Mucosa of rectum (tissue), 2 donors: ENCODE results near the gene VTCN1.
"Not testable (repeated sequence)": the region's sequence is repeated elsewhere in the genome, so short reads cannot be mapped to it uniquely, and the experiment has no call there.

Experiments used
- H3K27ac ChIP-seq, 2 donors: one replicate each; pipeline ENCODE4 v1.7.0; 2013; ENCODE audit warnings: inconsistent platforms in 2 of 2, low read depth in 2 of 2, low read length in 2 of 2
- H3K27me3 ChIP-seq, 2 donors: one replicate each; pipeline ENCODE4 v1.7.0; 2013; ENCODE audit warnings: low read length in 2 of 2; ENCODE audit not compliant: control insufficient read depth in 2 of 2, insufficient read depth in 2 of 2
- H3K36me3 ChIP-seq, 2 donors: one replicate each; pipeline ENCODE4 v1.7.0; 2013; ENCODE audit warnings: low read length in 2 of 2; ENCODE audit not compliant: control insufficient read depth in 2 of 2, insufficient read depth in 2 of 2
- H3K4me1 ChIP-seq, 2 donors: one replicate each; pipeline ENCODE4 v1.7.0; 2013; ENCODE audit warnings: low read length in 2 of 2, mild to moderate bottlenecking in 1 of 2; ENCODE audit not compliant: control insufficient read depth in 2 of 2, insufficient read depth in 2 of 2
- H3K4me3 ChIP-seq, 2 donors: one replicate each; pipeline ENCODE4 v1.7.0; 2013; ENCODE audit warnings: low read length in 2 of 2
- H3K9ac ChIP-seq, 2 donors: one replicate each; pipeline ENCODE4 v1.7.0; 2013; ENCODE audit warnings: low read length in 2 of 2, low read depth in 1 of 2, mild to moderate bottlenecking in 1 of 2
- H3K9me3 ChIP-seq, 2 donors: one replicate each; pipeline ENCODE4 v1.7.0; 2013; ENCODE audit warnings: low read length in 2 of 2; ENCODE audit not compliant: control insufficient read depth in 2 of 2
- donor health status: healthy.
- donor health status: Normal muscosa, but diverticular disease.

The VTCN1 gene

DNA sequence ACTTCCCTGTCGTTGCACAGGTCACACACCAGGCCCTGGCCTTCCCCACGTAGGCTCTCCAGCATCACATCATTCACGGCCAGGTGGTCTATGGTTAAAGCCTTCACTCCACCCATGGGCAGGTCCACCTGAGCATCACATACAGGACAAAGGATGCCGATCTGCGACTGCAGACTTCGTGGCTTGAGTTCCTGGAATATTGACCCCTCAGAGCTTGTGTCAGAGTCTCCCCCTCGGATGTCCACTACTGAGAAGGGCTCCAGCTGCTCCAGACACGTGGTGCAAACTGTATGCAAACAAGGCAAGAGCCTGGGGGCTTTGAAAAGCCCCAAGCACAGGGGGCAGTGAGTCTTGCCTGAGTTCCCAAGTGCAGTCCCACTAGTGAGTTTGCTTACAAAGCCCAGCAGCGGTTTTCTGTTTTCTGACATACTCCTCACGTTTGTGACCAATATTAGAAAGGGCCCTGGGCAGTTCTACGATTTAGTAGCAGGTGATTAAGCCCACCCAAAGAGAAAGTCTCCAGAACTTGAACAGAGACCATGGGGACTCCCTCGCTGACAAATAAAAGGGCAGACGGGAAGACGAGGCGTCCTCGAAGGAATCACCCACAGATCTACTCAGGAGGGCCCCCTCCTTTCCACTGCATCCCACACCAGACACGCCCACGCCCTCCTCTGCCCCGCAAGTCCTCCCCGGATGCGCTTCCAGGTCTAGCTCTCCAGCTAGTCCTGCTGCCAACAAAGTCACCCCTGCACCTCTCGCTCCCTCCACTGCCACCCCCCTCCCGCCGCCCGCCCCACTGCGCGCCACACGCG lies 89.7 kb downstream of the VTCN1 start:
- peak overlapping the region; percentile 90 to 97 for H3K4me3 ChIP-seq
- H3K36me3 ChIP-seq, result no peaks in the 10 kb centered on the region
- peaks cover 8 to 14% of the 10 kb centered on the region in 2 donors for H3K4me1 ChIP-seq

GRCh38 chr1:117119144-117119543 lies 91.6 kb downstream of the VTCN1 start:
- not testable (repeated sequence) for H3K27me3 ChIP-seq, H3K4me3 ChIP-seq, H3K9me3 ChIP-seq, H3K36me3 ChIP-seq, H3K9ac ChIP-seq, H3K27ac ChIP-seq
- peaks cover 8 to 14% of the 10 kb centered on the region in 2 donors for H3K4me1 ChIP-seq

More for the DNA sequence above, 89.7 kb downstream of the VTCN1 start:
- H3K27me3 ChIP-seq, result peaks cover 3 to 5% of the 10 kb centered on the region in 2 donors
- H3K9ac ChIP-seq, result peak overlapping the region; percentile 32 to 73
- H3K9me3 ChIP-seq, result no peaks in the 10 kb centered on the region
- peak overlapping the region; percentile 86 to 87 for H3K27ac ChIP-seq

DNA sequence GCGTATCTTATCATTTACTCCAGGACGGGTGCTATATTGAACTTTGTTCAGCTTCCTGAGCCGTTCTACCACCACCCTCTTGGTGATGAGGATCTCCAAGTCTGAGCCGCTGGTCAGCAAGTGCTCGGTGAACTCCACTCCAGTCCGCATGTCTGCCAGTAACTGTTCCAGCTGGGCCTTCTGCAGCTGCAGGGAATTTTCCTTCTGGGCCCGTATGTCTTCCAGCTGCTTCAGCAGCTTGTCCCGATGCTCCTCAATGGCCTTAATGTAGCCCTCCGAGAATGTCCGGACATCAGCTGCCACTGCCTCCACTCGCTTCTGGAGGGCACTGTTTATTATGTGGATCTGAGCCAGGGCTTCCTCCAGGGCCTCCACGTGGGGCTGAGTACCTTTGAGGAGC lies 92.6 kb downstream of the VTCN1 start:
- Histone ChIP-seq H3K4me1 (peaks cover 8 to 14% of the 10 kb centered on the region in 2 donors), H3K27me3 (no peaks in the 10 kb centered on the region), H3K36me3 (peaks cover 0 to 3% of the 10 kb centered on the region in 2 donors), H3K9ac (no peak overlapping the region), H3K9me3 (no peaks in the 10 kb centered on the region), H3K27ac (no peak overlapping the region), H3K4me3 (no peak overlapping the region)

- Histone ChIP-seq H3K4me3 (no peak overlapping the region), H3K9ac (no peak overlapping the region), H3K9me3 (no peaks in the 10 kb centered on the region), H3K36me3 (peaks cover 0 to 3% of the 10 kb centered on the region in 2 donors), H3K27ac (no peak overlapping the region), H3K4me1 (peaks cover 8 to 14% of the 10 kb centered on the region in 2 donors), H3K27me3 (no peaks in the 10 kb centered on the region)
Measured at GRCh38 chr1:117117697-117118096, 93.0 kb downstream of the VTCN1 start.

- H3K27me3 ChIP-seq, result no peaks in the 10 kb centered on the region
- peaks cover 0 to 3% of the 10 kb centered on the region in 2 donors for H3K36me3 ChIP-seq
- peaks cover 5 to 9% of the 10 kb centered on the region in 2 donors for H3K4me1 ChIP-seq
- H3K9ac ChIP-seq, result no peak overlapping the region
- no peak overlapping the region for H3K27ac ChIP-seq
- H3K9me3 ChIP-seq, result no peaks in the 10 kb centered on the region
- H3K4me3 ChIP-seq, result no peak overlapping the region
Measured at GRCh38 chr1:117116784-117117130, 94.0 kb downstream of the VTCN1 start.

DNA sequence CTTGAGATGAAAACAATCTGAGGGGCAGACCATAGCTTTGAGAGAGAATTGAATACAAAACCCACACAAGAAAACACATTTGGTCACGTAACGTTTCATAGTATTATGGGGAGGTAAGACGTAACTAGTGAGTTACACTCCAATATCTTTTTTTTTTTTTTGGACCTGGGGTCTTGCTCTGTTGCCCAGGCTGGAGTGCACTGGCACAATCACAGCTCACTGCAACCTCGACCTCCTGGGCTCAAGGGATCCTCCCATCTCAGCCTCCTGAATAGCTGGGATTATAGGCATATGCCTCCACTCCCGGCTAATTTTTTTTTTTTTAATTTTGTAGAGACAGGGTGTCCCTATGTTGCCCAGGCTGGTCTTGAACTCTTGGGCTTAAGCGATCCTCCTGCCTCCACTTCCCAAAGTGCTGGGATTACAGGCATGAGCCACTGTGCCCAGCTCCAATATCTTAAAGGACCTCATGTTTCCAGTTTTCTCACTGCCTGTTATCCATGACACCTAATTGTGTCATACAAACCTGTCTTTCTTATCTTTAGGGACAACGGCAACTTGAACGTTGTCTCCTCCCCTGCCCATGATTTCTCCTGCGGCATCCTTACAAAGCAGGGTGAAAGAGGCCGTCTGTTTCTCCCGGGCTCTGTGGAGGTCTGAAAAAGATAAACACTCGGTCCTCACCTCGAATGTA lies 94.5 kb downstream of the VTCN1 start:
- Histone ChIP-seq H3K36me3 (peaks cover 0 to 3% of the 10 kb centered on the region in 2 donors), H3K27ac (no peak overlapping the region), H3K9ac (no peak overlapping the region), H3K4me3 (no peak overlapping the region), H3K4me1 (peaks cover 5 to 9% of the 10 kb centered on the region in 2 donors), H3K27me3 (no peaks in the 10 kb centered on the region), H3K9me3 (no peaks in the 10 kb centered on the region)

- H3K9ac ChIP-seq, result no peak overlapping the region
- H3K4me1 ChIP-seq, result no peaks in the 10 kb centered on the region
- H3K36me3 ChIP-seq, result peaks cover 0 to 3% of the 10 kb centered on the region in 2 donors
- no peak overlapping the region for H3K27ac ChIP-seq
- H3K27me3 ChIP-seq, result no peaks in the 10 kb centered on the region
- H3K4me3 ChIP-seq, result no peak overlapping the region
- H3K9me3 ChIP-seq, result no peaks in the 10 kb centered on the region
Measured at GRCh38 chr1:117114877-117115276, 95.8 kb downstream of the VTCN1 start.

DNA sequence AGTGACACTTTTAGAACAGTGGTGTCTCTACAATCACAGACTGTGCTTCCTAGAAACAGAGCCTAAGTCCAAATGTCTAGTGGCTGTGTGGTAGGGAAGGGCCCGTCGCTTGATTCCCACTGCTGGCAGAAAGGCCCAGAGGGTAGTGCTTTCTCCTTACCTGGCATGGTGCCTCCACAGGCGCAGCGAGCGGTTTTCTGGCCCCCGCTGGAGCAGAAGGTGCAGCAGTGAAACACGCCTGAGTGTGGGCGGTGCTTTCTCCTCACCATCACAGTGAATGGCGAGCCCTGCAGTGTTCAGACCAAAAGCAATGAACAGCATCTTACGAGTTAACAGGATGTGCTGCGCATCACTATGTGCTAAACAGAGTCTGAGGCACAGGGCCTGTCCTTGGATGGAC lies 97.5 kb downstream of the VTCN1 start:
- Histone ChIP-seq H3K36me3 (peaks cover 3% of the 10 kb centered on the region in 2 donors), H3K4me3 (no peak overlapping the region), H3K27me3 (no peaks in the 10 kb centered on the region), H3K27ac (no peak overlapping the region), H3K9ac (no peak overlapping the region), H3K4me1 (no peaks in the 10 kb centered on the region), H3K9me3 (no peaks in the 10 kb centered on the region)

DNA sequence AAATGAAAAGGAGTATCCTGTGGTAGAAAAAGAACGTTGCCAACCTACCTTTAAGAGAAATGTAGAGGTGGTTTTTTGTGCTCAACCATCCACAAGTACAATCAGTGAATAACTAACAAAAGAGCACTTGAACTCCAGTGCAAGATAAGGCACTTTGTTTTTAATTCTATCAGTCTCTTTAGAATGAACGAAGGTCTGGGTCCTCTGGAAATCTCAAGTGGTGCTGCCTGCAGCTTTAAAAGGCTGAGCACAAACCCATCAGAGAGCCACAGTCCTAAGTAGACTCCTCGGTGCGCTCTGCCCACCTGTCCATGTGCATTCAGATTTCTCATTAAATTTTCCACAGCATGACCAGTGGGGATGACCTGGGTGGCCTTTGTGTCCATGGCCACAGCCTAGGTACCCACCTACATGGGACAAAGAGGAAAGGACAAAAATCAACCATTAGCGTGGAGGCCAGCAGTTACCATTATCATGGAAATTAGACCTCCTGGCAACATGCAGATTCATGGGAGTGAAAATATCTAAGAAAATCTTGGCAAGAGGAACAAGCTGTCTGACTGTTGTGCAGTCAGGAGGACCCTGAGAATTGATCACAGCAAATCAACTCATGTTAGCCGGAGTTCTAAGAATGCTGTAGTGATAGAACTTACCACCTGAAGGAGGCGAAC lies 98.5 kb downstream of the VTCN1 start:
- Histone ChIP-seq H3K9me3 (no peaks in the 10 kb centered on the region), H3K27ac (no peak overlapping the region), H3K4me3 (no peak overlapping the region), H3K4me1 (no peaks in the 10 kb centered on the region), H3K27me3 (no peaks in the 10 kb centered on the region), H3K36me3 (peaks cover 3% of the 10 kb centered on the region in 2 donors), H3K9ac (no peak overlapping the region)

GRCh38 chr1:117110774-117111173 lies 100.0 kb downstream of the VTCN1 start:
- H3K27me3 ChIP-seq, result no peaks in the 10 kb centered on the region
- no peak overlapping the region for H3K9ac ChIP-seq
- H3K4me1 ChIP-seq, result no peaks in the 10 kb centered on the region
- H3K4me3 ChIP-seq, result no peak overlapping the region
- no peak overlapping the region for H3K27ac ChIP-seq
- peaks cover 3 to 7% of the 10 kb centered on the region in 2 donors for H3K36me3 ChIP-seq
- H3K9me3 ChIP-seq, result no peaks in the 10 kb centered on the region
